Inflammatory macrophage treated with lipopolysaccharide for 4 hours (primary cell): ENCODE measurements around the gene CYP2C8.
"Not testable (repeated sequence)": the region's sequence is repeated elsewhere in the genome, so short reads cannot be mapped to it uniquely, and the experiment has no call there.

Experiments used
- DNase-seq: peaks from one replicate; pipeline ENCODE4 v3.0.0-alpha.2; 2020

Gene CYP2C8

GRCh38 chr10:95069286-95069685, at the start of gene CYP2C8:
CYP2C8 (minus strand) TSS chr10:95069497; CDS start chr10:95069402, 95 bp downstream.
- no peak for DNase-seq

- DNase-seq: no peak
Observed at GRCh38 chr10:95116869-95117269, 47.6 kb upstream of the CYP2C8 start.

- DNase-seq: not testable (repeated sequence)
Observed at GRCh38 chr10:95110823-95111222, 41.5 kb upstream of the CYP2C8 start.

GRCh38 chr10:95097805-95098204, 28.5 kb upstream of the CYP2C8 start:
- DNase-seq: no peak

- no peak for DNase-seq
Observed at GRCh38 chr10:95096143-95096542, 26.8 kb upstream of the CYP2C8 start.

GRCh38 chr10:95079626-95080025, 10.3 kb upstream of the CYP2C8 start:
- DNase-seq: not testable (repeated sequence)

GRCh38 chr10:95077556-95077955, 8.3 kb upstream of the CYP2C8 start:
- no peak for DNase-seq

GRCh38 chr10:95071107-95071660, 1.9 kb upstream of the CYP2C8 start:
- DNase-seq: no peak

GRCh38 chr10:95064125-95064524, 5.2 kb downstream of the CYP2C8 start:
- not testable (repeated sequence) for DNase-seq

- no peak for DNase-seq
Observed at GRCh38 chr10:95056744-95057363, 12.4 kb downstream of the CYP2C8 start.

- no peak for DNase-seq
Observed at GRCh38 chr10:95049919-95050318, 19.4 kb downstream of the CYP2C8 start.

- no peak for DNase-seq
Observed at GRCh38 chr10:95048206-95048605, 21.1 kb downstream of the CYP2C8 start.

GRCh38 chr10:95039281-95039680, 30.0 kb downstream of the CYP2C8 start:
- DNase-seq: no peak

- no peak for DNase-seq
Observed at GRCh38 chr10:95035332-95036295, 33.7 kb downstream of the CYP2C8 start.

- DNase-seq: no peak
Observed at GRCh38 chr10:95034401-95034800, 34.9 kb downstream of the CYP2C8 start.

GRCh38 chr10:95031656-95032055, 37.6 kb downstream of the CYP2C8 start:
- no peak for DNase-seq

GRCh38 chr10:95026461-95026860, 42.8 kb downstream of the CYP2C8 start:
- no peak for DNase-seq

GRCh38 chr10:94997741-94998174, 71.5 kb downstream of the CYP2C8 start:
- no peak for DNase-seq

- DNase-seq: no peak
Observed at GRCh38 chr10:94992811-94993210, 76.5 kb downstream of the CYP2C8 start.

- DNase-seq: no peak
Observed at GRCh38 chr10:94991243-94991888, 77.9 kb downstream of the CYP2C8 start.

GRCh38 chr10:94989192-94989591, 80.1 kb downstream of the CYP2C8 start:
- no peak for DNase-seq
